ENCODE measurements around the gene RAB4A.

RAB4A gene

GRCh38 chr1:229340496-229340895 is 69.6 kb downstream of the RAB4A start:
- DNase-seq, result no peak

GRCh38 chr1:229341774-229342655 is 71.1 kb downstream of the RAB4A start:
- peak in 4 of 5 experiments; percentile 62 to 86 (median 76) for DNase-seq

- peak; percentile 15 to 80 (median 59) for DNase-seq
Measured at GRCh38 chr1:229342656-229343569, 72.0 kb downstream of the RAB4A start, which contains the start of gene CCSAP. Gene CCSAP, minus strand, starts transcription at chr1:229343047. Its CDS starts 582 bp downstream, at chr1:229342465.

GRCh38 chr1:229344139-229344538 is 73.2 kb downstream of the RAB4A start:
- no peak for DNase-seq

GRCh38 chr1:229344937-229345684 is 74.2 kb downstream of the RAB4A start:
- no peak for DNase-seq

GRCh38 chr1:229347528-229347927 is 76.6 kb downstream of the RAB4A start:
- DNase-seq, result no peak

- DNase-seq, result no peak
Measured at GRCh38 chr1:229349463-229350385, 78.8 kb downstream of the RAB4A start.

- DNase-seq, result no peak
Measured at GRCh38 chr1:229352975-229353374, 82.1 kb downstream of the RAB4A start.

GRCh38 chr1:229354226-229354625 is 83.3 kb downstream of the RAB4A start:
- DNase-seq, result no peak

Data from T-helper 2 cell (primary cell).